GM18499 (cell line): Measurements from ENCODE around the gene USP2.

Experiments used
- ATAC-seq: cut with Tn5 transposase; IDR thresholded peaks from one replicate; pipeline ENCODE4 v1.9.1; 2021; ENCODE audit warnings: moderate number of reproducible peaks; ENCODE audit not compliant: insufficient read depth, unreplicated experiment

Gene USP2, protein sequence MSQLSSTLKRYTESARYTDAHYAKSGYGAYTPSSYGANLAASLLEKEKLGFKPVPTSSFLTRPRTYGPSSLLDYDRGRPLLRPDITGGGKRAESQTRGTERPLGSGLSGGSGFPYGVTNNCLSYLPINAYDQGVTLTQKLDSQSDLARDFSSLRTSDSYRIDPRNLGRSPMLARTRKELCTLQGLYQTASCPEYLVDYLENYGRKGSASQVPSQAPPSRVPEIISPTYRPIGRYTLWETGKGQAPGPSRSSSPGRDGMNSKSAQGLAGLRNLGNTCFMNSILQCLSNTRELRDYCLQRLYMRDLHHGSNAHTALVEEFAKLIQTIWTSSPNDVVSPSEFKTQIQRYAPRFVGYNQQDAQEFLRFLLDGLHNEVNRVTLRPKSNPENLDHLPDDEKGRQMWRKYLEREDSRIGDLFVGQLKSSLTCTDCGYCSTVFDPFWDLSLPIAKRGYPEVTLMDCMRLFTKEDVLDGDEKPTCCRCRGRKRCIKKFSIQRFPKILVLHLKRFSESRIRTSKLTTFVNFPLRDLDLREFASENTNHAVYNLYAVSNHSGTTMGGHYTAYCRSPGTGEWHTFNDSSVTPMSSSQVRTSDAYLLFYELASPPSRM

DNA sequence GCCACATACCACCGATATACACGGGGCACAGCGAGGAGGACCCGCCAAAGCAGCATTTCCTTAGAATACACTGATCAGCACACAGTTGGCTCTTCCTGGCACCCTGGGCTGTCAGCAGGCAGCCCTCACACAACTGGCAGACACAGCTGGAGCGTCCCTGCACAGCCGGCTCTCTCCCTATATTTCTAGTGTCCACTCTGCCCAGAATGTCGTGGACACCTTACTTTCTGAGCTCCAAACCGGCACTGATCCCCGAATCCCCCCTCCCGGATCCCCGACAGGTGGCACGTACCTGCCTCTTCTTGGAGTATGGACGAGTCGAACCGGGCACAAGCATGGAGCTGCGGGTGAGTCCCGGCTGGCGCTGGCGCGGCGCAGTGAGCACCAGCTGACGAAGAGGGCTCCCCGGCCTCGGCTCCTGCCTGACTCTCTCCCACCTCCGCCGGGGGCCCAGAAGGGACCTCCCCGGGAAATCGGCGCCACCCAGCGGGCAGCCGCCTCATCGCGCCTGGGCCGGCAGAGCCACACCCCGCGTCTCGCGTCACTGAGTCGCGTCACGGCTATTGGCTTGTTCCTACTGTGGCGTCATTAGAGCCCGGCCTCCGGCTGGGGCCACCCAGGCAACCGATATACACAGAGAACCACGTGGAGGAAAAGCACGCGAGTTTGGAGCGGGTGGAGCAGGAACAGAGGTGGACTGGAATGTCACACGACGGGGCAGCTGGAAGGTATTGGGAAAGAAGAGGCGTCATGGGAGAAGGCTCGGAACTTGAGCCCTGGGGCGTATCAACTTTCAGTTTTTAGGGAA is at the start of gene USP2:
TSS of gene USP2 (minus strand) at position 510 of the 808 bp plus-strand sequence. CDS start 8,210 bp downstream, outside the sequence.
- ATAC-seq: peak; percentile 71

DNA sequence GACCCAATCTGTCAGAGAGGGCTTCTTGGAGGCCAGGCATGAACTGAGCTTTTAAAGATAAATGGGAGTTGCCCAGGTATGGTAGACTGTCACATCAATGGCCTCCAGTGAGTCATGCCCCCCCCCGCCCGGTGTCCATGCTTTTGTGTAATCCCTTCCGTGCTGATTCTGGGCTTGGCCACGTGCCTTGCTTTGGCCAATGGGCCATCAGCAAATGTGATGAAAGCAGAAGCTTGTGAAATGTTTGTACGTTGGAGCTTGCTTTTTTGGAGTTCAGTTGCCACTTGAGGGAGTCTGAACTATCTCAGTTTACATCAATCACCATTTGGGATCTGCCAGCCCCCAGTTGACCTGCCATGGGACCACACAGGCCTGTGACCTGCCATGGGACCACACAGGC is 45.8 kb upstream of the USP2 start:
- ATAC-seq: no peak

DNA sequence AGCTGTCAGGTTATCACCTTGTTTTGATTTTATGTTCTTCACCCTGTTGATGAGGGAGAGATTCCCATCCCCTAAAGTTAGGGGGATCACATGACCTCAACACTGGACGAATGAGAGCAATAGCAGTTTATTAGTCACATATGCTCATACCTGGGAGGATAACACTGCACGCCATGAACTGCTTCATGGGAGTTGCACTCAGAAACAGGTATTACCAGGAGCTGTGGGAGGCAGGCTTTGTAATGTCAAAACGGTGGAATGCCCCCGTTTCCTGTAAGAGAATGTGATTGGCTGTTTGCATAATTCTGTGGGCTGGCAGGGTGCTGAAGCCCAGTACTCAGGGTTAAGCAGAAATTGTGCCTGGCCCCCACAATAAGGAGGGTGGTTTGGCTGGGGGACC is 44.7 kb upstream of the USP2 start:
- no peak for ATAC-seq

DNA sequence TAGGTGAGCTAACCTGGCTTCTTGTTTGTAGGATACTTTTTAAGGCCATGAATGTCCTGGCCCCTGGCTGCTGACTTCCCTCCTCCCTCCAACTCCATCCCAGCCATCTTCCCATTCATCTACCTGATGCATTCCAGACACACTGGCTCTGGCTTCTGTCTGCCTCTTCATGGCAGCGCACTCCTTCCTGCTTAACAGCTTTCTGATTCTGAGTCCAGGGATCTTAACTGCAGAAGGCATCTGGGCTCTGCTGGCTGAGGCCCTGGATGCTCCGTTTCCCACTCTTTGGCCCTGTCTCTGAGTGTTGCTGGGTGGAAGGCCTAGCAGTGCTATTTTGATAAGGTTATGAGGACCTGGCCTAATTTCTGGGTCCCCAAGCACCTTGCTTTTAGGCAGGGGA is 43.3 kb upstream of the USP2 start:
- no peak for ATAC-seq

DNA sequence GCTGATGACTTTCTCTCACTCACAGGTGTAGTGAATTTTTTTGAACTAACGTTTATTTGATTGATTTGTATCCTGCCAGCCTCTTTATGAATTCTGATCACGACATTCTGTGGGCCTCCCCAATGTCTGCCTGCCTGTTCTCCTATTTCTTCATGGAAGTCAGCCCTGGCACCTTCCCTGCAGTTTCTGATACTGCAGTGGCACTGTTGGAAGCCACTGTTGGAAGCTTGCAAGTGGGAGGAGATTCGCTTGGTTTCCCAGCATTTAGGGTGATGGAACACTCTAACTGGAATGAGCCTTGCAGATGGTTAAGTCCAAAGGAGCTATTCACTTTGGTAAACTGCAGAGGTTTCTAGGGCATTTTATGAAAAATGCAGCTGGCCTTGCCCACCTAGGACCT is 42.8 kb upstream of the USP2 start:
- no peak for ATAC-seq

DNA sequence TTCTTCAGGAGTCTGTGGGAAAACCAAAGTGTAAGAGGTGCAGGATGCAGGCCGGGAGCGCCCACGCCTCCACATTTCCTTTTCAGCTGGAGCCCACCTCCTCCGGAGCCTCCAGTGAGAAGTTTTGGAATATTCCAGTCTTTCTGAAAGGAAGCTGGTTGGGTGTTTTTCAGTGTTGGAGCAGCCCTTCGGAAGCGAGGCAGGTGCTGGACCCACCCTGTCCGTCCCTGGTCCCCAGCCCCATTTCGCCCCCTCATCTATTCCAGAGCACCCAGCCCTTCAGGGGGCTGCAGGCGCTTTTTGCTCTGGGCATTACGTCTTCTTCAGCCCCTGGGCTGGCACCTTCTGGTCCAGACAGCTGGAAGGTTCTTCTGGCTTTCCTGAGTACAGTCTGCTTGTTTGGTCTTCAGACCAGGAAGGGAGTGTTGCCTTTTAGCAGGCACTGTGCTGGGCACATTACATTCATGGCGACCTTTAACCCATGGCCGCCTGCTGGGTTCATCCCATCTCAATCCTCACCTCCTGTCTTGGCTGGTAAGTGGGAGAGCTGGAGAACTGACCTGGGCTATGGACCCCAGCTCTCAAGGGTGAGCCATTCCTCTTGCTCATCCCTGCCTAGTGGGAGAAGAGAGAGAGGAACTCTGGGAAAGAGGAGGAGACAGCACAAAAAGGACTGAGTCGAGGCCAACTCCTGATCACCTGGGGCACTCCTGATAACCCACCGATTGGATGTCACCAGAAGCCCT is 42.2 kb upstream of the USP2 start:
- ATAC-seq: no peak

DNA sequence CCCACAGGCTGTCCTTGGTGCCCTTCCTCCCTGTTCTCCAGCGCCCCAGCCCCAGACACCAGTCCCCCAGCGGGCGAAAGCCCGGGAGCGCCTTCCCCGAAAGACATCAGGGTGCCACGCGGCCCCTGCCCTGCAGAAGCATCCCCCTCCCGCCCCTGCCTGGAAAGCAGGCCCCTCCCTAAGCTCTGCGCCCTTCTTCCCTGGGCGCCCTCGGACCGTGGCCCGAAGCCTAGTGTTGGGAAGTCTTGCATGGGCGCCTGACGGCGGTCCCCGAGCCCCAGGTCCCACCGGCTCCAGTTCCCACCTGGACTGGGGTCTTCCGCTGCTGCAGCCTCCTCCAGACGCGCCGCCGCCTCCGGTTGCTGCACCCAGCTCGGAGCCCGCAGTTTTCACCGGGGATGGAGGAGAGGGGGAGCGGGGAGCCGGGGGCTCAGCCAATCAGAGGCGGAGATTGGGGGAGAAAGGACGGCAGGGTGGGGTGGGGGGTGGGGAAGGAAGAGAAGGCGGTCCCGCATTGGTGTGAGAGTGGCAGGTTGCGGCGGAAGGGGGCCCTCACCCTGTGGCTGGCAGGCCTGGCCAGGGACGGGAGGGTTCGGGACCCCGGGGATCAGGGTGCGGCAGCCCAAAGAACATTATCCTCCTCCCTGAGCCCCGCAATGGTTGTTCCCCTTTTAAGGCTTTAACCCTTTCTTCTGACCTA is 41.5 kb upstream of the USP2 start, which contains the start of gene THY1:
TSS of gene THY1 (minus strand) at position 364 of the 700 bp plus-strand sequence. CDS start 2,267 bp downstream, outside the sequence.
- no peak for ATAC-seq

DNA sequence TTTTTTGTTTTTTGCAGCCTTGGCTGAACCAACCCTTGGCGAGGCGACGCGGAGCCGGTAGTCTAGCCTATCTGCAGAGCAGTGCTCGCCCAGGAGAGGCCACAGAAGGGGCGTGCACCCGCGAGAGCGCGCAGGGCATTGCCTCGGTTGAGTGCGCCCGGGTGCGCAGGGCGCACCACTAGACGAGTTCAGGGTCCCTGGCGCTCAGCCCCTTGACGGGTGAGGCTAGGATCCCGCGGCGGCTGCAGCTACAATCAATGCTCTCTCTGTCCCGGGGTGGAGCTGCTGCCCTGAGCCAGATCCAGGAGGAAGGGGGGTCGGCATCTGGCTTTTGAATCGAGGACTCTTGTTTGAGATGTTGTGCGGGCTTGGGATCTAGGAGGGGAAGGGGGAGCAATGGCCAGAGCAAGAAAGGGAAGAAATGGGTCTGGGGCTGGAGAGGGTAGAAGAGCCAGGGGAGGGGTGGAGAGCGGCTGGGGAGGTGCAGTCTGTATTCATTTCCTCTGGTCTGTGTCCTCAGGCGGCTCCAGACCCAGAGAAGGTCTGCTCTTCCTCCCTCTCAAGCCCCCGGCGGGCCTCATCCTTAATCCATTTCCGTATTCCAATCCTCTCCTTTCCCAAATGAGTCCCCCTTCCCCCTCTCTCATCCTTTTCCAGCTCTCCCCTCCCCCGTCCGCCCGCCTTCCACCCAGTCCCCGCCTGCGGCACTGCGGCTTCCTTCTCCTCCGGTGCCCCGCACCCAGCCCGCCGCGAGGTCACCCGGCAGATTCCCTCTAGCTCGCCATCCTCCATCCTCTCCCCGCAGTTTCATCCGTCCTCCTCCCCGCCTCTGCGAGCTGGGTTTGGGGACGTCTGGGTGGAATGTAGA is 40.7 kb upstream of the USP2 start:
- no peak for ATAC-seq

DNA sequence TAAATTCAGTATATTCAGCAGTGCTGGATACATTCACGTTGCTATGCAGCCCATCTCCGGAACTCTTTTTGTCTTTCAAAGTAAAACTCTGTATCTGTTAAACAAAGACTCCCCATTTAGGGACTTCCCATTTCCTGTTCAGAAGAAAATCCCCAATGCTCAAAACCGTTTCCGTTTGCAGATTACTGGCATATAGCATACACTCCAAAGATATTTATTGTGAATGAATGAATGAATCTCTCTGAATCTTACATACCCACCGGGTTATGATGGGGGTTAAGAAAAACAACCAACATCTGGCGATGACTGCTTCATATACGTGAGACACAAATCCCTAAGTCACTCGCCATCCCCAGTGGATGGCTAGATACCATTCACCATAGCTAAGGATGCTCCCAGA is 39.9 kb upstream of the USP2 start:
- no peak for ATAC-seq

DNA sequence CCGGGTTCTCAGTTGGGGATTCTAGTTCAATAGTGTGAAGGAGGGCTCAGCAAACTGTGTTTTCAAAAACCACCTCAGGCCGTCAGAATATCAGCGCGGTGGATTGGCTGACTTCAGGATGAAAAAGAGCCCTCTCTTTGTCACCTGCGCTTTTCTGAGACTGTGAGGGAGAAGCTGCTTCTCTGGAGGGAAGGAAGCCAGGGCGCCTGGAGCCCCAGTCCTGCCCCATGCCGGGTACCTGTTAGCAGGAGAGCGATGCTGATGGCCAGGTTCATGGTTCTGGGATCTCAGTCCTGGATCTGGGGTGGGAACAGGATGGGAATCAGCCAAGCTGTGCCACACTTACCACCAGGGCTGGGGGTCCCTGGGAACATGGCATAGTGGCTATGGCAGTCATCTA is 39.1 kb upstream of the USP2 start:
- no peak for ATAC-seq

DNA sequence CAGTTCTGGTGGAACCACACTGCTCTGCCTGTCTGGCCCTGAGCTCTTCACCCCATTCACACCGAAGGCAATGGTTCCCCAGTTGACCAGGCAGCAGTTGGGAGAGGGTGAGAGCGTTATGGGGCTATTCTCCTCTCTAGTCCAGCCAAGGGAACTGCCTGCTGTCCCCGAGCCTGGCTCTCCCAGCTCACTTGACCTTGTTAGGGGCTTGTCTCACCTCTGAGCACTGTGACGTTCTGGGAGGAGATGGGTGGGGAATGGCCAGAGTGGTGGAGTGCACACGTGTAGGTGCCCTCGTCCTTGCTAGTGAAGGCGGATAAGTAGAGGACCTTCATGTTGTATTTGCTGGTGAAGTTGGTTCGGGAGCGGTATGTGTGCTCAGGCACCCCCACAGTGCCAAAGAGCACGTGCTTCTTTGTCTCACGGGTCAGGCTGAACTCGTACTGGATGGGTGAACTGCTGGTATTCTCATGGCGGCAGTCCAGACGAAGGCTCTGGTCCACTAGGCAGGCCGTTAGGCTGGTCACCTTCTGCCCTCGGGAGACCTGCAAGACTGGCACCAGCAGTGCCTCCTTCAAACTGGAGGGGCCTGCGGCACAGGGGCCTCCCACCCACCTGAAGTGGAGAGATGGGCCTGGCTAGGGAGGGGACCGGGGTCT is 38.5 kb upstream of the USP2 start:
- ATAC-seq: no peak

DNA sequence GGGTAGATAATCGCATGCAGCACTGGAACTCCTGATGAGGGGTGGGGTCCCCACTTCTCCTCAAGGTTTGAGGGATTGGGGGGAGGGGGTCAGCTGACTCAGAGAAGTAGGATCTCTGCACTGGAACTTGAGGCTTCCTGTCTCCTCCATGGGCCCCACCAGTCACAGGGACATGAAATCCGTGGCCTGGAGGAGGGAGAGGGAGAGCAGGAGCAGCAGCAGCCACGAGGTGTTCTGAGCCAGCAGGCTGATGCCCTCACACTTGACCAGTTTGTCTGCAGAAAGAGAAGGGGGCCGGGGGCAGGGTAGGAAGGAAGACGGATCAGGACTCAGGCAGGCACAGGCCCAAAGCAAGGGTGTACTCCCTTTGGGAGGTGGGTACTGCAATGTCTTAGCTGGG is 37.8 kb upstream of the USP2 start:
- no peak for ATAC-seq

DNA sequence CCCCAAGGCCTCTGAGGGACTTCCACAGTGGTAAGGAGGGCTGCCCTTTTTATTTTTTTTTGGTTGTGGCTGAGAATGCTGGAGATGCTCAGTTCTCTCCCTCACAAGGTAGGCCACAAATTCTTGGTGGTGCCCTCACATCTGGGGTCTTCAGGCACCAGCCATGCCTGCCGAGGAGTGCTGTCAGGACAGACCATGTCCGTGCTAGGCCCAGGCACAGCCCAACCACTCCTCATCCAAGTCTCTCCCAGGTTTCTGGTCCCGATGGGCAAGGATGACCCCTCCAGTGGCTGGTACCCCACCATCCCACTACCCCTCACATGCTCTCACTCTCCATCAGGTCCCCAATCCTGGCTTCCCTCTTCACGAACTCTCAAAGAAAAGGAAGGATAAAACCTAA is 37.3 kb upstream of the USP2 start:
- no peak for ATAC-seq

DNA sequence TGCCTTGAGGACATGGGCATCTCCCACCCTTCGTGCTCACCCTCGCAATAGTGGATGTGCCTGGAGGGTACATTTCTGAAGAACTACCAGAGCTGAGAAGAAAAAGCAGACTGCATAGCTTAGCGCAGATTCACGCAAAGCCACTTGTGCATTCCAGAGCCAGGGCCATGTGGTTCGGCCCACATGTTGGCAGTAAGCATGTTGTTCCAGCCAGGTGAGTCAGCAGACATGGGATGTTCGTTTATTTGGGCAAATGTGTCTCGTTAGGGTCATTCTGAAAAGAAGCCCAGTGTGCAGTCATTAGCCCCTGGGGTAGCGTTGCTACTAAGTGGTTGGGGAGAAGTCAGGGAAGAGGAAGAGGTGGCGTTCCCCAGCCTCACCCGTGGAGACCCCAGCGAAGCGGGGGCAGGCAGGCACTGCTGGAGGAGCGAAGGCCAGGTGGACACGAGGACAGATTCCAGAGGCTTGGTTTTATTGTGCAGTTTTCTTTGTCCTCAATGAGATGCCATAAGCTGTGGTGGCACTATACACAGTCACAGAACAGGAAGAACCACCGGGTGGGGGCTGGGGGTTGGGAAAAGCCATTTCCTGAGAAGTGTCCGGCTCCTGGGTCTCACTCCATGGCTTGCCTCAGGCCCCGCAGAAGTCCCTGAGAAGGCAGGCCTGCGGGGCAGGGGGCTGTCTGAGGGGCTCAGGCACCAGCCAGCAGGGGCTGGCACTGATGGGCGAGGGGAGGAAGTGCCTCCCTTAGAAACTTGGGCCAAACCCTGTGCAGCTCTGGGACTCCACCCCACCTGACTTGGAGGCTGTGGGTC is 36.4 kb upstream of the USP2 start:
- ATAC-seq: no peak

DNA sequence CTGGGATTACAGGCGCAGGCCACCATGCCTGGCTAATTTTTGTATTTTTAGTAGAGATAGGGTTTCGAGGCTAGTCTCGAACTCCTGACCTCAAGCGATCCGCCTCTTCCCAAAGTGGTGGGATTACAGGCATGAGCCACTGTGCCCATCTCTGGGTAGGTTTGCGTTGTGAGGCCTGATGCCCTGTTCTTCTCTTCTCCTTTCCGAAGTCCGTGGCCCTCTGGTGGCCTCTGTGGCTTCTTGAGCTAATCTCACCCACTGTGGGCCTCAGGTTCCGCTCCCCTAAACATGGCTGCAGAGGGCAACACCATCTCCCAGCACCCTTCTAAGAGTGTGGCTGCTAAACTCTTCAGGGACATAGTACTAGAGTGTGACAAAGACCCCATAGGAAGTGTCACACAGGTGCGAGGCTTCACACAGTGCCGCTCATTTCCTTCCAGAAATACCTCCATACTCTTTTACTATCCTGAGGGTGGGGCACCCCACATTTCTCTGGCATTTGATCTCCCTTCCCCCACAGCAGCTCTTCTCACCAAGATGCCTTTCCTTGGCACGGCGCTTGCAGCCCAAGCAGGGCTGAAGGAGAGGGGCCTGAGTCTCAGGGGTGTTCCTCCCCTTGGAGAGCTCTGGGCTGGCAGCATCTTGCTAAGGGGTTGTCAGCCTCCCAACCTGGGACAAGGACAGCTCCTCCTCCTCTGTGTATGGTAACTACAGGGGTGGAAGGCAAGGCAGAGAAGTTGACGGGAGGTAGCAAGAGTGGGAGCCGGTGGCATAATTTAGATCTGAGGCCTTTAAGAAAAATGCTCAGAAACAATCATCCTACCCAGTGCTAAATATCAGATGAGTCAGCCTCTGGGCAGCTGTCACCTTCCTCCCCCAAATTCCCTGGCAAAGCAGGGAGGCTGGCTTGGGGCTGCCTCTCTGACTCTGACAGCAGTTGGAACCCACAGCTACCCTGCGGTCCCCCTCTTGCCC is 35.4 kb upstream of the USP2 start:
- no peak for ATAC-seq

DNA sequence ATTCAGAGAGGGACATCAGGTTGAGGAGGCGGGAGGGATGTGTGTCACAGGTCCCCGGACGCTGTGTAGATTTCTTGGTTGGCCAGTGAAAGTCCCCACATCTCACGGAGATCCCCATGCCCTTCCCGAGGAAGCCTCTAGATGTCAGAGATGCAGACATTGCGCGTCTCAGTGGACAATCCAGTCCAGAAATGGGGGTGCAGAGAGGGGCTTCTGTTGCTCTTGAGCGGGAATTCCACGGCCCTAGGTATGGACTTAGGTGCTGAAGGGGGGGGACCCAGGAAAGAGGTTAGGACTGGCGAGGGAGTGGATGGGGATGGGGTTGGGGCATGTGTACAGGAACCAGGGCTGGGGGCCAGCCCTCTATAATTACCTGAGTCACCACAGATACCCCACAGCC is 34.5 kb upstream of the USP2 start:
- no peak for ATAC-seq
